Ectodermal cell (in vitro differentiated cells): Measurements from ENCODE around the gene SERP2.

Source experiments
- H3K27ac ChIP-seq: 2 replicates; pipeline ENCODE4 v1.7.0; 2013; ENCODE audit warnings: mild to moderate bottlenecking, low read depth, low read length; ENCODE audit not compliant: insufficient read depth, poor library complexity, severe bottlenecking
- H3K27me3 ChIP-seq: 2 replicates; pipeline ENCODE4 v1.7.0; 2013; ENCODE audit warnings: mild to moderate bottlenecking, low read length; ENCODE audit not compliant: insufficient read depth, control insufficient read depth, poor library complexity, severe bottlenecking
- H3K36me3 ChIP-seq: one replicate; pipeline ENCODE4 v1.7.0; 2013; ENCODE audit warnings: low read length; ENCODE audit not compliant: control insufficient read depth, insufficient read depth
- H3K4me1 ChIP-seq: one replicate; pipeline ENCODE4 v1.7.0; 2013; ENCODE audit warnings: low read length; ENCODE audit not compliant: control insufficient read depth, insufficient read depth
- H3K4me3 ChIP-seq: 2 replicates; pipeline ENCODE4 v1.7.0; 2013; ENCODE audit warnings: low read depth, low read length, control low read depth; ENCODE audit not compliant: insufficient read depth
- H3K9me3 ChIP-seq: 2 replicates; pipeline ENCODE4 v1.7.0; 2013; ENCODE audit warnings: mild to moderate bottlenecking, low read length, moderate library complexity; ENCODE audit not compliant: control insufficient read depth
- WGBS, 2 experiments: methylation state at CpG; one replicate each; pipeline ENCODE4 v1.1.7; 2013; ENCODE audit warnings: missing lambda C conversion rate in 2 of 2; 5-methylcytosine and 5-hydroxymethylcytosine counted together

Gene SERP2

GRCh38 chr13:44437356-44438233, 64.0 kb downstream of the SERP2 start:
- peak overlapping the region; percentile 53 for H3K4me3 ChIP-seq
- H3K9me3 ChIP-seq, result no peaks in the 10 kb centered on the region
- 14 to 30% methylated on average over 2 to 3 of the region's 5 CpGs for WGBS, 2 experiments
- peaks cover 15% of the 10 kb centered on the region for H3K4me1 ChIP-seq
- peaks cover 13% of the 10 kb centered on the region for H3K36me3 ChIP-seq
- peak overlapping the region; percentile 75 for H3K27ac ChIP-seq
- H3K27me3 ChIP-seq, result no peaks in the 10 kb centered on the region

DNA sequence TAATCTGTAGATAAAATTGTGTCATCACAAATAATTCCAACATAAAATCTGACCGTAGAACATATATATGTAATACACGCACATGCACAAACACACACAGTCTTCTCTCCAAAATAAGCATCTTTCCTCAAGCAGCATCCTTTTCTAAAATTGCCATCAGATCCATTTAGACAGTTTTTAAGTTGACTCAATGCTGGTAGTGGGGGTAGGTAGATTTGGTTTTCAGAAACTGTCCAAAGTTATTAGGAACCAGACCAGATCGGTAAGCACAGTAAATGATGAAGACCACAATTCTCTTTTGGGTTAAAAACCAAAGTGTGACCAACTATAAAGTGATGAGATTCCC, 64.6 kb downstream of the SERP2 start:
- Histone ChIP-seq H3K27me3 (no peaks in the 10 kb centered on the region), H3K27ac (no peak overlapping the region), H3K36me3 (peaks cover 13% of the 10 kb centered on the region), H3K4me3 (no peak overlapping the region), H3K4me1 (peaks cover 15% of the 10 kb centered on the region), H3K9me3 (no peaks in the 10 kb centered on the region)
- WGBS, 2 experiments, result 50 to 54% methylated on average over 3 of the region's 3 CpGs

GRCh38 chr13:44439452-44440024, 65.9 kb downstream of the SERP2 start:
- WGBS, 2 experiments, result 90 to 94% methylated on average over 4 of the region's 4 CpGs
- Histone ChIP-seq H3K9me3 (no peaks in the 10 kb centered on the region), H3K27ac (no peak overlapping the region)

DNA sequence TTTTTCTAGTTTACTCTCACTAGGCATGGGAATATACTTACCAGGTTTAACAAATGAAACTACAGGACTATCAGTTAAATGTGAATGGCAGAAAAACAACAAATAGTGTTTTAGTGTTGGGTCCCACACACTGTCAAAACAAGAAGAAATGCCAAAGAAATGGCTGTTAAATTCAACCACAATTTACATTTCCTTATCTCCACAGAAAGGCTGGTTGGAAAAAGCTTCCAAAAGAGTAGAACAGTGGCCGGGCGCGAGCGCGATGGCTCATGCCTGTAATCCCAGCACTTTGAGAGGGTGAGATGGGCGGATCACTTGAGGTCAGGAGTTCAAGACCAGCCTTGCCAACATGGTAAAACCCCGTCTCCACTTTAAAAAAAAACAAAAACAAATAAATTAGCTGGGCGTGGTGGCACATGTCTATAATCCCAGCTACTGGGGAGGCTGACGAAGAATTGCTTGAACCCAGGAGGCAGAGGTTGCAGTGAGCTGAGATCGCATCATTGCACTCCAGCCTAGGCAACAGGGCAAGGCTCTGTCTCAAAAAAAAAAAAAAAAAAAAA, 66.5 kb downstream of the SERP2 start:
- 92 to 95% methylated on average over 10 of the region's 10 CpGs for WGBS, 2 experiments
- Histone ChIP-seq H3K27ac (no peak overlapping the region), H3K4me1 (no peaks in the 10 kb centered on the region), H3K36me3 (no peaks in the 10 kb centered on the region), H3K4me3 (no peak overlapping the region), H3K27me3 (no peaks in the 10 kb centered on the region), H3K9me3 (no peaks in the 10 kb centered on the region)

More at GRCh38 chr13:44439452-44440024, 65.9 kb downstream of the SERP2 start:
- H3K4me1 ChIP-seq, result peaks cover 3% of the 10 kb centered on the region
- H3K36me3 ChIP-seq, result peaks cover 1% of the 10 kb centered on the region
- no peak overlapping the region for H3K4me3 ChIP-seq
- H3K27me3 ChIP-seq, result no peaks in the 10 kb centered on the region
